ENCODE results near the gene INKA1.

- no peak for TF ChIP-seq CTCF (IDR thresholded peaks at IDR 0.05)
- TF ChIP-seq POLR2AphosphoS5 (IDR thresholded peaks at IDR 0.05; ENCODE audit: insufficient read depth in 1 of 2, low read depth in 1 of 2) = no peak
Observed at GRCh38 chr3:49759226-49759625, 43.8 kb upstream of the INKA1 start.

All from vagina (tissue), 2 donors.